ENCODE measurements around the gene POMGNT1. TPM values are rescaled to one million over a fixed set of nuclear protein-coding genes. Genes with fewer than 3 reads are reported as not detected.

The POMGNT1 gene
- total and polyA plus RNA-seq, 2 of the 8 experiments (the other 6 are each of a cell fraction or from before 2014, with no cell fraction given) = 28.0 to 40.3 TPM

GRCh38 chr1:46218443-46218842 is 20.2 kb upstream of the POMGNT1 start:
- H4K91ac ChIP-seq (replicated peaks; ENCODE audit: insufficient read length, low read length) = no peak overlapping the region
- no peak overlapping the region for H2AK5ac ChIP-seq (ENCODE audit: low read depth, low read length)
- no peak overlapping the region for H3K4me3 ChIP-seq (ENCODE audit: extremely low read depth in 1 of 4, insufficient read depth in 2 of 4, low read depth in 3 of 4, low read length in 4 of 4)
- no peaks in the 10 kb centered on the region for H3K27me3 ChIP-seq (replicated peaks in 1 of 4; ENCODE audit: control insufficient read depth in 3 of 4, extremely low read depth in 1 of 4, insufficient read depth in 3 of 4, low read length in 3 of 4)
- H2BK15ac ChIP-seq (ENCODE audit: low read length) = no peak overlapping the region
- no peaks in the 10 kb centered on the region for H3K9me3 ChIP-seq (ENCODE audit: insufficient read depth in 2 of 2, low read depth in 1 of 2, low read length in 1 of 2)
- peaks cover 2 to 6% (median 4%) of the 10 kb centered on the region in 4 experiments; a peak in 5 of 7 replicates for H3K4me1 ChIP-seq (replicated peaks in 1 of 4; ENCODE audit: control insufficient read depth in 3 of 4, insufficient read depth in 4 of 4, low read length in 3 of 4)
- no peak overlapping the region for H3K4ac ChIP-seq (replicated peaks; ENCODE audit: insufficient read length, low read depth, low read length)
- no peaks in the 10 kb centered on the region for H3K36me3 ChIP-seq (ENCODE audit: control insufficient read depth in 2 of 4, insufficient read depth in 4 of 4, low read length in 3 of 4)
- H3K9ac ChIP-seq (replicated peaks in 1 of 4; ENCODE audit: extremely low read depth in 1 of 4, low read depth in 3 of 4, low read length in 3 of 4) = no peak overlapping the region
- H4K8ac ChIP-seq (ENCODE audit: extremely low read depth, insufficient read depth, low read length) = no peak overlapping the region
- no peak overlapping the region for H3K4me2 ChIP-seq (ENCODE audit: insufficient read depth in 1 of 2, low read depth in 2 of 2, low read length in 2 of 2)
- no peak overlapping the region for H3K27ac ChIP-seq (ENCODE audit: low read depth, low read length)
- H3K14ac ChIP-seq (ENCODE audit: insufficient read length) = no peak overlapping the region
- no peaks in the 10 kb centered on the region for H3K79me1 ChIP-seq (ENCODE audit: low read depth, low read length)
- FAIRE-seq (no peak), DNase-seq (ENCODE audit: low read depth in 1 of 2, low spot score in 2 of 2) (no peak)
- ChIA-PET CTCF (ENCODE audit: partially characterized antibody) (interaction anchor here (1.0 to 1.2 kb wide), 3 partner anchors 23 to 35 kb away, joined by 3 to 4 read pairs (median 3); no protein-coding TSS in a partner anchor), POLR2A (ENCODE audit: partially characterized antibody) (interaction anchor here (1.1 to 2.4 kb wide), 3 partner anchors 9 to 15 kb away, joined by 3 to 6 read pairs (median 4); partner anchors contain the start of gene LURAP1)
- no peak overlapping the region for H2BK12ac ChIP-seq (ENCODE audit: low read depth, low read length)
- H4K5ac ChIP-seq (ENCODE audit: insufficient read length, low read depth, low read length) = no peak overlapping the region
- H3K56ac ChIP-seq (replicated peaks; ENCODE audit: insufficient read length, low read depth, low read length) = no peak overlapping the region
- no peak overlapping the region for H2AFZ ChIP-seq (ENCODE audit: low read length)
- WGBS, 2 experiments (ENCODE audit: extremely low coverage in 1 of 2, insufficient coverage in 1 of 2, insufficient read length in 1 of 2, insufficient replicate concordance in 2 of 2, low coverage in 1 of 2, low lambda C conversion rate in 2 of 2, missing lambda C conversion rate in 1 of 2) = 87% methylated on average over 8 of the region's 8 CpGs; no CpG with 5 or more reads in 1 of the 2 experiments
- no peaks in the 10 kb centered on the region for H3K23me2 ChIP-seq (ENCODE audit: low read depth, low read length)
- TF ChIP-seq MAFK (IDR thresholded peaks at IDR 0.05; ENCODE audit: low read depth, low read length) = no peak
- no peak for TF ChIP-seq TBP (IDR thresholded peaks at IDR 0.05; ENCODE audit: low read depth, low read length)
- no peak for TF ChIP-seq PHF8 (conservative IDR thresholded peaks at IDR 0.05; ENCODE audit: low read depth, low read length)
- TF ChIP-seq RAD21 (IDR thresholded peaks at IDR 0.05 in 1 of 2, conservative IDR thresholded peaks at IDR 0.05 in 1 of 2; ENCODE audit: low read depth in 2 of 2, low read length in 2 of 2) = no peak
- no peak for TF ChIP-seq TEAD4 (IDR thresholded peaks at IDR 0.05; ENCODE audit: low read depth, low read length)
- TF ChIP-seq RNF2 (IDR thresholded peaks at IDR 0.05; ENCODE audit: borderline replicate concordance, low read depth, low read length, missing control alignments, poor library complexity, severe bottlenecking) = no peak
- TF ChIP-seq CBX8 (IDR thresholded peaks at IDR 0.05; ENCODE audit: borderline replicate concordance, low read depth, low read length) = no peak
- TF ChIP-seq CREB1 (IDR thresholded peaks at IDR 0.05) = no peak
- no peak for TF ChIP-seq SP4 (IDR thresholded peaks at IDR 0.05; ENCODE audit: low read length)
- TF ChIP-seq BACH1 (IDR thresholded peaks at IDR 0.05; ENCODE audit: low read length) = no peak
- no peak for TF ChIP-seq JUND (IDR thresholded peaks at IDR 0.05; ENCODE audit: low read length)
- no peak for TF ChIP-seq POU5F1 (IDR thresholded peaks at IDR 0.05; ENCODE audit: low read depth, low read length)
- TF ChIP-seq RFX5 (IDR thresholded peaks at IDR 0.05; ENCODE audit: borderline replicate concordance, low read depth, low read length) = no peak
- no peak for TF ChIP-seq SRF (IDR thresholded peaks at IDR 0.05; ENCODE audit: low read depth, low read length)
- no peaks in the 10 kb centered on the region for H3K79me2 ChIP-seq (ENCODE audit: control insufficient read depth in 1 of 2, insufficient read depth in 2 of 2, low read length in 2 of 2)
- no peak overlapping the region for H3K23ac ChIP-seq (ENCODE audit: insufficient read length)
- H2BK20ac ChIP-seq (ENCODE audit: low read length) = no peak overlapping the region
- H2BK5ac ChIP-seq (ENCODE audit: low read depth, low read length) = no peak overlapping the region
- no peak overlapping the region for H3K18ac ChIP-seq (ENCODE audit: extremely low read depth, low read length)
- H4K20me1 ChIP-seq (replicated peaks in 1 of 2; ENCODE audit: control insufficient read depth in 1 of 2, insufficient read depth in 2 of 2, low read length in 2 of 2) = no peaks in the 10 kb centered on the region
- H2BK120ac ChIP-seq (replicated peaks; ENCODE audit: low read depth, low read length) = no peak overlapping the region
